Endothelial cell of hepatic sinusoid (primary cell): ENCODE data around the gene UBXN6.

ENCODE experiments used
- in situ Hi-C: cut with HindIII; loops from 2 replicates; pipeline ENCODE4 v1.10.0; 2017; ENCODE audit warnings: low sequenced_read_pairs

The UBXN6 gene

GRCh38 chr19:4457654-4458395 lies at the start of gene UBXN6:
Gene UBXN6 (minus strand): TSS chr19:4457794. CDS start chr19:4457697, 97 bp downstream.
- in situ Hi-C loops = loop anchor here (5.0 kb wide), 1 partner anchor 41 kb away; no protein-coding TSS in a partner anchor

GRCh38 chr19:4507150-4507452 lies 49.5 kb upstream of the UBXN6 start:
- in situ Hi-C loops = no loop called here

- in situ Hi-C loops = no loop called here
These were observed 49.0 kb upstream of the UBXN6 start for GRCh38 chr19:4506449-4507149.

GRCh38 chr19:4505570-4506448 lies 48.2 kb upstream of the UBXN6 start:
- in situ Hi-C loops = no loop called here

GRCh38 chr19:4504891-4505569 lies 47.4 kb upstream of the UBXN6 start:
- in situ Hi-C loops = no loop called here

- in situ Hi-C loops = no loop called here
These were observed 46.7 kb upstream of the UBXN6 start for GRCh38 chr19:4504297-4504701.

GRCh38 chr19:4503825-4504170 lies 46.2 kb upstream of the UBXN6 start:
- in situ Hi-C loops = no loop called here

- in situ Hi-C loops = no loop called here
These were observed 45.7 kb upstream of the UBXN6 start for GRCh38 chr19:4503132-4503824.

GRCh38 chr19:4502282-4503131 lies 44.9 kb upstream of the UBXN6 start:
- in situ Hi-C loops = no loop called here

- in situ Hi-C loops = no loop called here
These were observed 44.1 kb upstream of the UBXN6 start for GRCh38 chr19:4501691-4502090.

- in situ Hi-C loops = no loop called here
These were observed 43.4 kb upstream of the UBXN6 start for GRCh38 chr19:4500841-4501591.

- in situ Hi-C loops = no loop called here
These were observed 42.3 kb upstream of the UBXN6 start for GRCh38 chr19:4499855-4500254.

GRCh38 chr19:4499318-4499717 lies 41.7 kb upstream of the UBXN6 start:
- in situ Hi-C loops = no loop called here

- in situ Hi-C loops = no loop called here
These were observed 41.1 kb upstream of the UBXN6 start for GRCh38 chr19:4498694-4499093.

GRCh38 chr19:4497770-4498389 lies 40.3 kb upstream of the UBXN6 start:
- in situ Hi-C loops = no loop called here

- in situ Hi-C loops = no loop called here
These were observed 38.7 kb upstream of the UBXN6 start for GRCh38 chr19:4496304-4496703.

- in situ Hi-C loops = no loop called here
These were observed 37.9 kb upstream of the UBXN6 start for GRCh38 chr19:4495471-4495870.

- in situ Hi-C loops = no loop called here
These were observed 37.1 kb upstream of the UBXN6 start for GRCh38 chr19:4494691-4495064.
